ENCODE measurements around the gene RAB36.

The RAB36 gene

DNA sequence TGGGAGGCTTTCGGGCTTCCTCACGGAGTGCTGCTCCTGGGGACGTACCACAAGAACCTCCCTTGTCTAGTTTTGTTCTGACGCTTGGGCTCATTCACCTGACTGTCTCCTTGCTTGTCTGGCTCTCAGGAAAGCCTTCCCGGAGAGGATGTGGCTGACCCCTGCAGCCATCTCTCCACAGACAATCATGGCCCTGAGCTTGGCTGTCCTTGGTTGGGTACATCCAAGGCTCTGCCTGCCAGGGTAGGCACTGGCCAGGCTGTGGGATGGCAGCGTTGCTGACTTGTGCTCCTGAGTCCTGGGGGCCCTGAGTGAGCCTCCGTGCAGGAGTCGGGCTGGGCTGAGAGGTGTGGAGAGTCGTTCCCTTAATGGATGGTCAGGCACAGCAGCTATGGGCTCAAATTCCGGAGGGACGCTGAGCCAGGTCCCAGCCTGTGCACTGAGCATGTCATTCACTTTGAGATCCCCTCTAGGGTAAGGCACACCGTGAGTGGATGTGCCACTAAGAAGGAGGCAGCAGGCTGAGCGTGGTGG is 67.8 kb downstream of the RAB36 start:
- in situ Hi-C loops (cut with HindIII; ENCODE audit: low pct_ligation_motif_present, low sequenced_read_pairs): no loop called here

DNA sequence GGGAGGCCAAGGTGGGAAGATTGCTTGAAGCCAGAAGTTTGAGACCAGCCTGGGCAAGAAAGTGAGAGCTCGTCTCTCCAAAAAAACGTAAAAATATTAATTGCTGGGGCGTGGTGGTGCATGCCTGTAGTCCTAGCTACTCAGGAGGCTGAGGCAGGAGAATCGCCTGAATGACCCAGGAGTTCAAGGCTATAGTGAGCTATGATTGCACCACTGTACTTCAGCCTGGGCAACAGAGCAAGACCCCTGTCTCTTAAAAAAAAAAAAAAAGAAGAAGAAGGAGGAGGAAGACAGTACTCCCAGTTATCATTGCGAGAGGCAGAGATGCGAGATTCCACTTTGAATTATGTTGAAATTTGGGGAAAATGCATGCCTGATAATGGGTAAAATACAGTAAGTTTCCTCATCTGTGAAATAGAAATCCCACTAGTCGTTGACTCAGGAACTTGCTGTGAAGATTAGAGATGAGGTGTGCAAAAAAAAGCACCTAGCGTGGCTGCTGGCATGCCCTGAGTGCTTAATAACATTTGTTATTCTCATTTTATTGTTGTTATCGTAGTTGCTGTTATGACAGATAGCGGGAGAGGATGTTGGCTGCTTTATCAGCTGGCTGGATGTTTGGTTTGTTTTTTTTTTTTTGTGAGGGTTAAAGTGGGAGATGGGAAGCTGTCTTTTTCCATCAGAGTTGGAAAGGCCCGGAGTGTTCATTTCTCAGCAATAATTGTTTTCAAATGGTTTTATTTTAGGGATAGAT is 68.5 kb downstream of the RAB36 start:
- no peak for DNase-seq
- in situ Hi-C loops (cut with HindIII; ENCODE audit: low pct_ligation_motif_present, low sequenced_read_pairs): no loop called here

More for the DNA sequence above, 67.8 kb downstream of the RAB36 start:
- H3K4me3 ChIP-seq (ENCODE audit: low read depth, low read length): no peak overlapping the region
- DNase-seq: no peak
- TF ChIP-seq, protein P1, sequence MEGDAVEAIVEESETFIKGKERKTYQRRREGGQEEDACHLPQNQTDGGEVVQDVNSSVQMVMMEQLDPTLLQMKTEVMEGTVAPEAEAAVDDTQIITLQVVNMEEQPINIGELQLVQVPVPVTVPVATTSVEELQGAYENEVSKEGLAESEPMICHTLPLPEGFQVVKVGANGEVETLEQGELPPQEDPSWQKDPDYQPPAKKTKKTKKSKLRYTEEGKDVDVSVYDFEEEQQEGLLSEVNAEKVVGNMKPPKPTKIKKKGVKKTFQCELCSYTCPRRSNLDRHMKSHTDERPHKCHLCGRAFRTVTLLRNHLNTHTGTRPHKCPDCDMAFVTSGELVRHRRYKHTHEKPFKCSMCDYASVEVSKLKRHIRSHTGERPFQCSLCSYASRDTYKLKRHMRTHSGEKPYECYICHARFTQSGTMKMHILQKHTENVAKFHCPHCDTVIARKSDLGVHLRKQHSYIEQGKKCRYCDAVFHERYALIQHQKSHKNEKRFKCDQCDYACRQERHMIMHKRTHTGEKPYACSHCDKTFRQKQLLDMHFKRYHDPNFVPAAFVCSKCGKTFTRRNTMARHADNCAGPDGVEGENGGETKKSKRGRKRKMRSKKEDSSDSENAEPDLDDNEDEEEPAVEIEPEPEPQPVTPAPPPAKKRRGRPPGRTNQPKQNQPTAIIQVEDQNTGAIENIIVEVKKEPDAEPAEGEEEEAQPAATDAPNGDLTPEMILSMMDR (IDR thresholded peaks at IDR 0.05; ENCODE audit: low read depth, low read length, missing control alignments): no peak
- peaks cover 2% of the 10 kb centered on the region for H3K27me3 ChIP-seq (replicated peaks)
- no peak overlapping the region for H3K27ac ChIP-seq
- no peaks in the 10 kb centered on the region for H3K36me3 ChIP-seq (replicated peaks)

More for the DNA sequence above, 68.5 kb downstream of the RAB36 start:
- Histone ChIP-seq H3K27me3 (replicated peaks) (peaks cover 2% of the 10 kb centered on the region), H3K36me3 (replicated peaks) (no peaks in the 10 kb centered on the region), H3K27ac (no peak overlapping the region), H3K4me3 (ENCODE audit: low read depth, low read length) (no peak overlapping the region)
- TF ChIP-seq, protein P1 (IDR thresholded peaks at IDR 0.05; ENCODE audit: low read depth, low read length, missing control alignments): no peak

All from brain microvascular endothelial cell (primary cell).